Mesothelial cell of epicardium (in vitro differentiated cells): ENCODE results near the gene ATP6V1E1. TPM values are rescaled to one million over a fixed set of nuclear protein-coding genes. Genes with fewer than 3 reads are reported as not detected.
"Not testable (repeated sequence)": the region's sequence is repeated elsewhere in the genome, so short reads cannot be mapped to it uniquely, and the experiment has no call there.

Experiments used
- DNase-seq, 2 experiments: peaks; one replicate each; pipeline ENCODE4 v3.0.0; 2021; ENCODE audit warnings: low spot score in 2 of 2; ENCODE audit not compliant: unreplicated experiment in 2 of 2
- H3K27ac Mint-ChIP-seq: 2 replicates; pipeline ENCODE4 v1.8.0; 2021; ENCODE audit warnings: mixed read lengths
- H3K27me3 Mint-ChIP-seq: 2 replicates; pipeline ENCODE4 v1.8.0; 2021; ENCODE audit warnings: low read depth, mixed read lengths
- H3K36me3 Mint-ChIP-seq: 2 replicates; pipeline ENCODE4 v1.8.0; 2021; ENCODE audit warnings: mixed read lengths
- H3K4me1 Mint-ChIP-seq: 2 replicates; pipeline ENCODE4 v1.8.0; 2021; ENCODE audit warnings: mixed read lengths
- H3K4me3 Mint-ChIP-seq: 2 replicates; pipeline ENCODE4 v1.8.0; 2021; ENCODE audit warnings: mild to moderate bottlenecking, moderate library complexity, mixed read lengths
- H3K9me3 Mint-ChIP-seq: 2 replicates; pipeline ENCODE4 v1.8.0; 2021; ENCODE audit warnings: mixed read lengths
- CTCF ChIP-seq: fragments of 200-600 bp; sonication (generic); IDR thresholded peaks from one replicate; pipeline ENCODE4 v1.5.0; 2021; ENCODE audit warnings: antibody characterized with exemption; ENCODE audit not compliant: unreplicated experiment
- total RNA-seq: library from RNA; stranded (reverse); gene quantifications from 3 replicates; pipeline ENCODE4 v1.2.1, GENCODE V29; 2021

Gene ATP6V1E1
- total RNA-seq, result 52.6 to 54.1 TPM (median 53.2 TPM) in 3 replicates

GRCh38 chr22:17628406-17629172, at the start of gene ATP6V1E1:
Gene ATP6V1E1 (minus strand): TSS chr22:17628749. CDS start chr22:17628635, 114 bp downstream.
- peak; percentile 80 to 93 for DNase-seq
- Mint-ChIP-seq H3K4me1 (peaks cover 16% of the 10 kb centered on the region), H3K27ac (peak within 1 kb of the TSS; percentile 99), H3K4me3 (peak within 1 kb of the TSS; percentile 88), H3K9me3 (no peaks in the 10 kb centered on the region), H3K27me3 (no peaks in the 10 kb centered on the region), H3K36me3 (no peaks in the 10 kb centered on the region)
- no peak for TF ChIP-seq CTCF

GRCh38 chr22:17675584-17675983, 47.0 kb upstream of the ATP6V1E1 start:
- Mint-ChIP-seq H3K4me3 (no peak overlapping the region), H3K4me1 (peaks cover 39% of the 10 kb centered on the region), H3K27ac (no peak overlapping the region), H3K9me3 (no peaks in the 10 kb centered on the region), H3K36me3 (peaks cover 5% of the 10 kb centered on the region), H3K27me3 (no peaks in the 10 kb centered on the region)
- no peak for TF ChIP-seq CTCF
- DNase-seq, result no peak

GRCh38 chr22:17674152-17674551, 45.6 kb upstream of the ATP6V1E1 start:
- Mint-ChIP-seq H3K36me3 (peaks cover 12% of the 10 kb centered on the region), H3K27me3 (no peaks in the 10 kb centered on the region), H3K4me3 (no peak overlapping the region), H3K9me3 (no peaks in the 10 kb centered on the region), H3K27ac (no peak overlapping the region), H3K4me1 (peaks cover 37% of the 10 kb centered on the region)
- DNase-seq, result no peak
- TF ChIP-seq CTCF, result no peak

GRCh38 chr22:17672417-17672991, 44.0 kb upstream of the ATP6V1E1 start:
- Mint-ChIP-seq H3K4me1 (peaks cover 26% of the 10 kb centered on the region), H3K4me3 (no peak overlapping the region), H3K27ac (peak overlapping the region; percentile 1), H3K36me3 (peaks cover 12% of the 10 kb centered on the region), H3K9me3 (no peaks in the 10 kb centered on the region), H3K27me3 (no peaks in the 10 kb centered on the region)
- no peak for TF ChIP-seq CTCF
- DNase-seq, result no peak

GRCh38 chr22:17671521-17672092, 43.1 kb upstream of the ATP6V1E1 start:
- H3K4me3 Mint-ChIP-seq, H3K9me3 Mint-ChIP-seq, H3K27me3 Mint-ChIP-seq, DNase-seq, H3K27ac Mint-ChIP-seq: not testable (repeated sequence)
- H3K4me1 Mint-ChIP-seq, result peaks cover 26% of the 10 kb centered on the region
- H3K36me3 Mint-ChIP-seq, result peaks cover 17% of the 10 kb centered on the region

- TF ChIP-seq CTCF, result no peak
- Mint-ChIP-seq H3K36me3 (peaks cover 44% of the 10 kb centered on the region), H3K4me3 (no peak overlapping the region), H3K4me1 (no peaks in the 10 kb centered on the region), H3K9me3 (peaks cover 11% of the 10 kb centered on the region), H3K27me3 (no peaks in the 10 kb centered on the region), H3K27ac (no peak overlapping the region)
- DNase-seq, result no peak
These were observed 37.3 kb upstream of the ATP6V1E1 start for GRCh38 chr22:17665854-17666253.
